Measurements from ENCODE around the gene CRTAP.
"Not testable (repeated sequence)": the region's sequence is repeated elsewhere in the genome, so short reads cannot be mapped to it uniquely, and the experiment has no call there.

The CRTAP gene

DNA sequence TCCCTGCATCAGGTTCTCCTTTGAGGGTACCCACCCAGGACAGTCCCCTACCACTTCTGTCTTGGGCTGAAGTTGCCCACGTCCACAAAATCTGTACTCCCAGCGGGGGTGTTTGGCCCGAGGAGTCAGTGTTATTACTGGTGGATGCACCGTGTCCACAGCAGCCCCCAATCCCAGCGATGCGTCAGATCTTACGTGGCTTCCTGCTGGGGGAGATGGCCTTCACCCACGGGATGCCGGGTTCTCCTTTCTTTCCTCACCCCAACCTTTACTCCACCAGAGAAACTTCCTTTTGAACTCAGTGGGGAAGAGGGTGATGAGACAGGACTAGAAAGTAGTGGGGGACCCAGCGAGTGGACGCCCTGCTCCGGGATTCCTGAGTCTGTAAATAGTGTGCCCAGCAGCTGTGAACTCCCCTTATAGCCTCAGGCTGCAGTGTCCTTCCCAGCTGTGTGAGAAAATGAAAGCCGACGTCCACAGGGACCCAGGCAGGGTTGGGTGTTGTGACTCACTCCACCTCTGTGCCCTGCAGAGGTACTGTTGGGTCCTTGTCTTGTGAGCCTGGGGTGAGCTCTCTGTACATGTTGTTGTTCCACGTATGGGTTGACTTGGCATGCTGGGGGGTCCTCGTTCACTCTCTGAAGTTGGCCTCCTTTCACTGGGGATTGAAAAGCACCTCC lies 31.5 kb downstream of the CRTAP start:
- no peak for DNase-seq

DNA sequence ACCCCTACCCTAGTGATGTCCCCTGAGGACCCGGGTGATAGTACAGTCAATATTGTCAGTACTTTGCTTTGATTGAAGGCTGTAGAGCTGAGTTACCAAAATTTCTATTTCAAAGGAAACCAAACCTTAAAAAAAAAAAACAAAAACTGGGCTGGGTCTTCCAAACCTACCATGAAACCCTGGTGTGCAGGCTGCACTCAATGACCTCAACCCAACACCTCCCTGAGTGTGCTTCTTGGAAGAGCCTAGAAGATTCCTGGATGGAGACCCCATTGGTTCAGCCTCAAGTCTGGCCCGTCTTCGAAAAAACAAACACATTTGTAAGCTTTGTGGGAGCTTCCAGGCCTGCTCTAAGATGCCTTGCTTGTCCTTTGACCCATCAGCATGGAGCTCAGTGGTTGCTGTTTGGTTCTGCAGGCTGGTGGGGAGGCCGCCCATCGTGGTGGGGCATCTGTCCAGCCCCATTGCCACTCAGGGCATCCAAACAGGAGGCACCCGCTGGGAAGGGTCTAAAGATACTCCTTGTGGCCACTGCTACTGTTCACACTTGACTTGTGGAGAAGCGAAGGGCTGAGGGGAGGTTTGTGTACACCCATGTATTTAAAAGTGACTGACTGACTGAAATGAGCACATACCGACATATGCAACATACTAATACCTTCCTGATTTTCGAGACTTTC lies 32.2 kb downstream of the CRTAP start:
- no peak for DNase-seq

DNA sequence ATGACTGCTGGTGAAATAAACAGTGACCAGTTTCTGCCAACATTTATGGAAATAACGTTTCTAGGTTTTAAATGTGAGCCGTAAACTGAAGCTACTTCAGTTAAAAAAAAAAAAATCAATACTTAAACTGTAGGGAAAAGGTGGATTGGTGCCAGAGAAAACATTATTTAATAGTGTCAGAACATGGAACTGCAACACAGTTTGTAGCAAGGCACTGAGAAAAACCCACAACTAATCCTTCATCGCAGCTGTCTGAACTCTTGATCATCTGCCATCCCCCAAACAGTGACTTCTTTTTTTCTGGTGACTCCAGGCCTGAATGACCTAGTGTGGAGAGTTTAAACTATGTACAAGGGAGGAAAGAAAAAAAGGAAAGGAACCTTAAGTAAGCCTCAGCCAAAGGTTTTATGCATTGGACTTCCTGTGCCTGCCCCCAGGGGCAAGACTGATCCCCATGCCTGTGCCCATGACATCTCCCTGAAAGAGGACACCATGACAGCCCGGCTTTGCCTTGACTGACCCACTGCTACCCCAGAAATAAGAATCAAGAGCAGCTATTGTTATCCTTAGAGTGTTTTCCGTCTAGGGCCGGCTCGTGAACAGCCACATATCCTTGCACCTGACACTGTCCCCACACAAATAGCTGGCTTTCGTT lies 33.1 kb downstream of the CRTAP start:
- no peak for DNase-seq

DNA sequence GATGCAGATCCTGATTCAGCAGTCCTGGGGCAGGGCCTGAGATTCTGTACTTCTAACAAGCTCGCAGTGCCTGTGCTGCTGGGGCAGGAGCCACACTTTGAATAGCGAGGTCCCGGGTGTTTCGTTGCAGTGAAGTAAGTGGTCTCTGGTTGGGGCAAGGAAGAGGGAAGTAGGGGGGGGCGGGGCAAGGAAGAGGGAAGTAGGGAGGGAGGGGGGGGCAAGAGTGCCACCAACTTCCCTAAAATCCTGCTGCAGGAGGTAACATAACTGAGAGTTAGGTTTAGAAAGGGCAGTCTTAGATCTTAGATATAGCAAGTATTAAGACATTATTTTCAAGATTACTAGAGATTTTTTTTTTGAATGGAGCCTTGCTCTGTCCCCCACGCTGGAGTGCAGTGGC lies 35.5 kb downstream of the CRTAP start:
- no peak for DNase-seq

DNA sequence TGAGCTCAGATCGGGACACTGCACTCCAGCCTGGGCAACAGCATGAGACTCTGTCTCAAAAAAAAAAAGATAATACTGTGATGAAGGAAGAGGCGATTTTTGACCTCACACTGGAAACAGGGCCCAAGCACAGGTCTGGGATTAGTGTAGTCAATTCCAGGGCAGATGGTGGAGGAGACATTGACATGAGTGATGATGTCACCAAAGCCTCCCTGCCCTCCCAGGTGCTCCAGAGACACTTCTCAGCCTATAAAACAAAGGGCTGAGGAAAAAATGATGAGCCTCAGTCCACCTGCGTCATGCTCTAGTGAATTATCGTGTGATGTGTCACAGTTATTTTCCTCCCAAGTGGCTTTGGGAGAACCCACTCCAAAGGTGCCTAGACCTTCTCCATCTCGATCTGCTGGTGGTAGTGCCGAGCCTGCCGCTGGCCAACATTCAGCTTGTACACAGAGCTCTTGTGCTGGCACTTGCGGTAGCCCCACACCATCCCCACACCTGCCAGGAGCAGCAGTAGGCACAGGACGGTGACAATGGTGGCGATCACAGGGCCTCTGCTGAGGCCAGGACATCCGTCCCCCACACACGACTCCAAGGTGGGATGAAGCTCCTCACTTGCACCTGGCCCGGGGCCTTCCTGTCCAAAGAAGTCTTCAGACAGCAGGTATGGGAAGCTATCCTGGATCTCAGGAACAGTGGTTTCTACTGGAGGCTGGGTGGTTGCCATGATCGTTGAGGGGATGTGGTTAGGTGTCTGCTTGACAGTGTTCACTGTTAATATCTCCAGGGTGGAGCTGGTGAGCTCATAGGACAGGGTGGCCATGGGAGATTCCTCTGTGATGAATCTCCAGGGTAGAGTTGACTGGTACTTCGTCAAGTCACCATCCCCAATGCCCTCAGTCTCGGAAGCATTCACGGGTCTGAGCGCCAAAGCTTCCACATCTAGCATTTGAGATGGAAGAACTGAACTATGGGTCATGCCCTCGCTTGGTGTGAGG lies 38.8 kb downstream of the CRTAP start:
- no peak for DNase-seq

DNA sequence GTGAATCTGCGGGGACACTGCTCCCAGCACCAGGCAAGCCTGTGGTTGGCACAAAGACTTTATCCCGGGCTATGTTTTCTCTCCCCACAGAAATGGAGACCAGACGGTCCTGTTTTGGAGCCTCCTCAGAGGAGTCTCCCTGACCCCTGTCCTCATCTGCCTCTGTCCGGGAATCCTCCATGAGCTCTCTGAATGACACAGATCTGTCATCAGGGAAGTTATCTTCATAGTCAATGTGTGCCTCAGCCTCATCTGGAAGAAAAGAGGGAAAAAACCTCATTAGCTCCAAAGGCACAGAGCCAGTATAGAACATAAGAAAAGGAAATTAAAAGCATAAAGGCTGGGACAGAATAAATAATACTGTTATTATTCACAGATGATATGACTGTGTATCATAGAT lies 40.0 kb downstream of the CRTAP start:
- no peak for DNase-seq

DNA sequence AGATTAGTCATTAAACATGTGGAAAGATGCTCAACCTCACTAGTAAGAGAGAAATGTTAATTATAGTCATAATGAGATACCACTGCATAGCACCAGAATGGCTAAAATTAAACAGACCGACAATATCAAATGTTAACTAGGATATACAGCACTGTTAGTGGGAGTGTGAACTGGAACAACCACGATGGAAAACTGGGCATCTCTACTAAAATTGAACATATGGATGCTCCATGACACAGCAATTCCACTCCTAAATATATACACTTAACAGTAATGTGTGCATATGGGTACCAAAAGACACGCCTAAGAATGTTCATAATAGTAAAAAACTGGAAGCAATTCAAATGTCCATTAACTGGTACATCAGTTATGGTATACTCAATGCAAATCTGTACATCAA lies 41.5 kb downstream of the CRTAP start:
- no peak for DNase-seq

DNA sequence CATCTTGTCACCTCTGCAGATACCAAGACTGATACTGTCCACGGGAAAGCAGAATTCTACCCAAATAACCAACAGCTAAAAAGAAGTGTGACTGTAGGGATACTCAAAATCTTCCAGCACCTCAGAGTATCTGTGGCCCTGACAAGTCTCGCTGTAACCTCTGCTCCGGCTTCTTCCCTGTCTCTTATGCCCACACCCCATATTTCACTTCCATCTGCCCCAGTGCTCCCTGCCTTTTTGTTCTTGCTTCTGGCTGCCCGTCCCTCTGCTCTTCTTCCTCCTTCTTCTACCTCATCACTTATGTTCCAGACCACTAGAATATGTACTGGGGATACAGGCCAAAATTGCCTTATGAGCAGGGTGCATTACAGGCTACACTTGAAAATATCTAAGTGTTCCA lies 45.4 kb downstream of the CRTAP start:
- DNase-seq: no peak

DNA sequence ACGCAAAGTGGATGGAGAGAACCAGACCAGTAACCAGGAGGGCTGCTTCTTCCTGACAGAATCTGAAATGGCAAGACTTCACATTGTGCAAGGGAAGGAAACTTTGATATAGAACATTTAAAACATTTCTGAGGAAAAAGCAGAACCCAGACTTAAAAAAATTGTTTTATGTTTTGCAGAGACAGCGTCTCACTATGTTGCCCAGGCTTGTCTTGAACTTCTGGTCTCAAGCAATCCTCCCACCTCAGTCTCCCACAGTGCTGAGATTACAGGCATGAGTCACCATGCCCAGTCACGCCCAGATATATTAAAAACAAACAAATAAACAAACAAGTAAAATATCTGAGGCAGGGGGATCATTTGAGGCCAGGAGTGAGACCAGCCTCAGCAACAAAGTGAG lies 46.2 kb downstream of the CRTAP start:
- DNase-seq: no peak

DNA sequence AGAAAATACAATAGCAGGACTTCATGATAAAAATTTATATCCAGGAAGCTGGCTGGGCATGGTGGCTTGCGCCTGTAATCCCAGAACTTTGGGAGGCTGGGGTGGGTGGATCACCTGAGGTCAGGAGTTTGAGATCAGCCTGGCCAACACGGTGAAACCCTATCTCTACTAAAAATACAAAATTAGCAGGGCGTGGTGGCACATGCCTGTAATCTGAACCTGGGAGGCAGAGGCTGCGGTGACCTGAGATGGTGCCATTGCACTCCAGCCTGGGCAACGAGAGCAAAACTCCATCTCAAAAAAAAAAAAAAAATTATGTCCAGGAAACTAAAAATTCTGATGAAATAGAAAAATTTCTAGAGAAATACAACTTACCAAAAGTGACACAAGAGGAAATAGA lies 48.8 kb downstream of the CRTAP start:
- DNase-seq: not testable (repeated sequence)

DNA sequence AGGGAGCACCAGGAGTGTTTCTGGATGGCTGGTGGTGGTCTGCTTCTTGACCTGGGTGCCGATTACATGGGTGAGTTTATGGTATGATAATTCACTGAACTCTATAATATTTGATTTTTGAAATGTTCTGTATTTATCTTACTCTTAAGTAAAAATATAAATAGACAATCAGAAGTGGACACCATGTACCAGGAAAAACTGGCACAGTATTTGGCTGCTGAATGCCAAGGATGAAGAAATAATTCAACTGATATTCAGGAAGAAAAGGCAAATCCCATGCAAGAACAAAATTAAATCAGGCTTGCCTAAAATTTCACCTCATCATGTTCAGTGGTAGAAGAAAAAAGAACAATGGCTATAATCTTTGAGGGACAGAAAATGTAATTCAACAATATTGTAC lies 51.6 kb downstream of the CRTAP start:
- DNase-seq: no peak

DNA sequence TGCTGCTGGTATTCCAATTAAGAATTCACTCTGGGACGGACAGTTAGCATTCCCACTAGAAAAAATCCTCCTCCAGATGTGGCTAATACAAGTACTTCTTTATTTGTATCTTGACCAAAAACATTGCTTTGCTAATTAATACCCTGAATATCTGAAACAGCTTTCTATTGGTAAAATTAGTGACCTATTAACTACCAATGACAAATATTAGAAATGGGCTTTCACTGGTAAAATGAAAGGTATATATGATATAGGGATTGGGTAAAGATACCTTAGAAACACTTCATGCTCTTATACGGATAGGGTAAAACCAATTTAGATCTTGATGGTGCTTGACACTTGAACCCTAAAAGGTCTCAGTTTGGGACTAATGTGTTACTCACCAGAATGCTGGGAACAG lies 52.3 kb downstream of the CRTAP start:
- no peak for DNase-seq

DNA sequence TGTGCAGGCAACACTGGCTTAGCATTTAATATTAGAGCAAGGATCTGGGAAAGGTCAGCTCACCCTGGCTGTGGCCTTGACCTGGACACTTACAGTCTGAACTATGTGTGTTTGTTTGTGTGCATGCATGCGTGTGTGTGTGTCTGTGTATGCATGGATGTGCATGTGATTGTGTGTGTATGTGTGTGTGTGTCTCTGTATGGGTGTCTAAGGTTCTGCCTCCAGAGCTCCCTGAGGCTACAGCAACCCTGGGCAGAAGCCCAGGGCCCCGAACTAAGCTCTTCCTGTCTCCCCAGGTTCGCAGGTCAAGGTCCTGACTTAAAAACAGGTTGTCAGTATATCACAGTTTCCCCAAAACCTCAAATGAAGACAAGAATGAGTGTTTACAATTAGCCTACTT lies 53.5 kb downstream of the CRTAP start:
- no peak for DNase-seq

DNA sequence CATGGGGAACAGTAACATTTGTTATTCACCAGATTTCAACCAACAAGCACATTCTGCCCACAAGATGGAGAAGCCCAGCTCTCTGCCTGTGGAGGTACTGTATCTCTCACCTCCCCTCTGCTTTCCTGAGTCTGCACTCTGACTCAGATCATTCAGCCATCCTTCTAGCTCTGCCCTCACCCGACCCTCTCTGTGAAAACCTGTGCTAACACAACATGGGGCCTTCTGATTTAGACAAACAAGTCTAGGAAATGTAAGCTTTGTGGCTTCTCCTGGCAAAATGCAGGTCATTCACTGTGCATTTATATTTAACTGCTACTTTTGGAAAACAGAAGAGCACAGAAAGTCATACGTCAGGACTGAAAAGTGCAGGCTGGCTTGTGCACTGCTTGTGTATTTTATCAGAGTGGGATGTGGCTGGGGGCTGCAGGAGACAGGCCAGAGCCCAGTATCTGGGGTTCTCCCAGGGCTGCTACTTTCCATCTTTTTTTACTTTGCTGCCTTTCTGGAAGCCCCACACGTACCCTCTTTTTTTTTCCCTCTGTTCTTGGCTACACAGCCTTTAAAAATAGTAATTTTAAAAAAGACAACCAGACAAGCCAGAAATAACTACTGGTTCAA lies 54.0 kb downstream of the CRTAP start:
- no peak for DNase-seq

DNA sequence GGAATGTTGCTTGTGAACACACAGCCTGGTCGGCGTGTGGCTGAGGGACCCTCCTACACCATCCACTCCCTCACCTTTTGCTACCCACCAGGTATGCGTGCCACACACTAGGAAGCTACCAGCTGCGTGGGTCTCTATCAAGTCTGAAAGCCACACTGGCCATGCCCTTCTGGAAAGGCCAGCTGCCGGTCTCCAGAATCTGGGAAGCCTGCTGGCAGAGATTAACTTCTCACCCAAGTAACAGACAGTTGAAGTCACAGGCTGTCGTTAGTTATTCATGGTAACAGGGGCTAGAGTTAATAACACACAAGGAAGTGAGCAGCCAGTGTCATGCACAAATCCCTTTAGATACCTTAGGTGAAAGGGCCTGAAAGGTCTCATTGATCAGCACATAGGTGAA lies 56.7 kb downstream of the CRTAP start:
- no peak for DNase-seq

DNA sequence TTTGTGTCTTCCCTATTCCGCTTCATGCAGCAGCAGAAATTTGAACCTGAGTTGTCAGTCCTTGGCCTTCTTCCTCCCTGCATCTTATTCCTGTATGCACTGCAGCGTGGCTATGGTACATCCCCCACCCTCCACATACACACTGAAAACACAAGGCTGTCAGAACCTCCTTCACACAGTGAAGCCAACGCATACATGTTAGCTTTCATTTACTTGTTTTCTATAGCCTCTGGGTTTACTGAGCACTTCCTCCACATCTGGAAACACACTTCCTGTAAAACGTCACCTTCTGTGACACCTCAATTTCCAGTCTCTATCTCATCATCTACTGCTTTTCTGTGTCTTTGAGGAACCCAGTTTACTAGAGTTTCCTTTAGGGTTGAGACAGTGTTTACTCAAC lies 57.8 kb downstream of the CRTAP start:
- no peak for DNase-seq

DNA sequence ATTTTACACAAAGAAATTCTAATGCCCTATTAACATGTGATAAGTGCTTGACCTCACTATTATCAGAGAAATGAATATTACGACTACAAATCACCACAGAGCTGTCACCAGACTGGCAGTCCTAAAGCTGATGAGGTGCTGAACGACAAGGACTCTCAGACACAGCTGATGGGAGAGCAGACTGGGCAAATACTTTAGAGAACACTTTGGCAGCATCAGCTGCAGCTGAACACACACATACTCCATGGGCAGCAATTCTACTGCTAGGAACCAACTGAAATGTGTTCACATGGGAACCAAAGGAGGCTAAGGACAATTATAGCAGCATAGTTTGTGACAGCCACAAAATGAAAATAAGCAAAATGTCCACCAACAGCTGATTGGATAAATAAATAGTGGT lies 59.3 kb downstream of the CRTAP start:
- DNase-seq: no peak

DNA sequence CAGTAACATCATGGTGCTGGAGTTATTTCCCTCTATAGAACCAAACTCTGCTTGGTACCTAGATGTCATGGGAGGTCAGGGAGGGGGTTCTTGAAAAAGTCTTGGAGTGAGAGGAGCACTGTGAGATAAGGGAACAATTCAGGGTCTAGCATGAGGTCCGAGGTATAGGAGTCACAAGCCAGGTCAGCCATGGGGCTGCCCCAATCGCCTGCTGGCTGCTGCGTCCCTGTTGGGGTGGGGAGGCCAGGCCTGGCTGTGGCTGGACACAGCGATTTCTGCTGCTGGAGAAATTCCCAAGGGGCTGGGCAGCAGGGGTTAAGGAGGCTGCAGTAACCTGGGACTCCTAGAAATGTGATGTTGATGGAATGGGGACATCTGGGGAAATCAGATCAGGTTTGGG lies 59.9 kb downstream of the CRTAP start:
- no peak for DNase-seq

DNA sequence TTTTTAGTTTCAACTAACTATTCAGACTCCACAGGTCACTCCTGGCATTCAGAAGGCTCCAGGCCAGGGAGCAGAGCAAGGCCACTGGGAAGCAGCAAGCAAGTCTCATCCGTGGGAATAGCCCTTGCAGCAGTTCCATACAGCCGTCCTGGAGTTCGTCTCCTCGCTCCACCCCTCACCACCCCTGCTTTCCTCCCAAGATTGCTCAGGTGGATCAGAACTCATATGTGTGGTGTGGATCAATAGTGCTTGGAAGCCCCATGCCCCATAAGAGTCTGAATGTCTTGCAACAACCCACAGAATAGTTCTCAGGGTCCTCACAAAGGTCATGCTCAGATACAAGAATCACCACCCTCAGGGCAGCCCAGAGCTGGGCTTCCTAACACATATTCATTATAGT lies 60.3 kb downstream of the CRTAP start:
- no peak for DNase-seq

DNA sequence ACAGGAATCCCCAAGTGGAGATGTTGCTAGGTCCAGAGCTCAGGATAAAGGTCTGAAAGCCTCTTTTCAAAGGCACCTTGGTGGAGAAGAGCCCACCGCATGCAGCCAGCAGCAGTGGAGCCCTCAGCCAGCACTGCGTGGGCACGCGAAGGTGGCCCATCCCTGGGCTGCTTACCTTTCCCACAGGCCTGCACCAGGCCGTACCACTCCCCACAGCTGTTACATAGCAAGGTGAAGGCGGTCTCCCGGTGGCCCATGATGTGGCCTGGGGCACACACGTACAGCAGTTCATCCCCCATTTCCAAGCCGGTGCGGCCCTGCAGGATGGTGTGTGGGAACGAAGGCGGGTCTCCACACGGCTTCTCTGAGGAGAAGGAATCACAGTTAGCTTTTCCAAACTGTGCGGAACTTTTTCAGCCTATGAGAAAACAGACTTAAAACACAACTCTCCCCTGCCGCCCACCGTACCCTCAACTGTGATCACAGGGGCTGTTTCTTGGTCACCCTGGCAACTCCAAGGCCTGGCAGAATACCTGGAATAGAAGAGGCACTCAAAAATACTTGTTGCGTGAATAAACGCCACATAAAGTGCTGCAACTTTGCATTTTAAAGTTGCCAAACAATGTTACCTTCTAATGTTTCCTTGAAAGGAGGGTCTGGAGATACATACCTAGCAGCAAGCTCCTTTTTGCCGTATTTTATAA lies 61.0 kb downstream of the CRTAP start:
- no peak for DNase-seq

DNA sequence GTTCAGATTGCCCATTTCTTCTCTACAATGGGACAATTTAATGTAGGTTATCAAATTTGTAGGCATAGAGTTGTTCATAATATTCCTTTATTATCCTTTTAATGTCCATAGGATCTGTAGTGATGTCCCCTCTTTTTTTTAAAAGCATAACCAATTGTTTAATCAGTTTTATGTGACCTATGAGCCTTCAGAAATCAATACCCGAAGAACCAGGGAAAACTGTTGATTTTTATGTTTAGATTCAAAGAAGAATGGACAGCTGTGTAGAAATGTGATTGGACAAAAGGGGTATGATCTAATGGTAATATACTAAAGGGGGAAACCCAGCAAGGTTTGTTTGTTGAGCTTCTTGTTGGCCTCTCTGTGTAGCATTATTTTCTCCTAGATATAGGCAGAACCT lies 65.3 kb downstream of the CRTAP start:
- no peak for DNase-seq

DNA sequence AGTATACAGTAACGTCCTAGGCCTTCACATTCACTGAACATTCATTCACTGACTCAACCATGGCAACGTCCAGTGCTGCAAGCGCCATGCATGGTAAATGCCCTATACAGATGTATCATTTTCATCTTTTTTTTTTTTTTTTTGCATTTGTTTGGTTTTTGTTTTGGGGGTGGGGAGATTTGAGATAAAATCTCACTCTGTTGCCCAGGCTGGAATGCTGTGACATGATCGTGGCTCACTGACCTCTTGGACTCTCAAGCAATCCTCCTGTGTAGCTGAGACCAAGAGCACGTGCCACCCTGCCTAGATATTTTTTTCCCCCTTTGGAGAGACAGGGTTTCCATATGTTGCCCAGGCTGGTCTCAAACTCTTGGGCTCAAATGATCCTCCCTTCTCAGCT lies 67.4 kb downstream of the CRTAP start:
- no peak for DNase-seq
